Measurements from ENCODE around the gene SUPT3H. TPM values are rescaled to one million over a fixed set of nuclear protein-coding genes. Genes with fewer than 3 reads are reported as not detected.

The SUPT3H gene
- polyA plus RNA-seq, 1 donor (not counting 4 experiments of a cell fraction or from before 2014, with no cell fraction given): 7.6 TPM

DNA sequence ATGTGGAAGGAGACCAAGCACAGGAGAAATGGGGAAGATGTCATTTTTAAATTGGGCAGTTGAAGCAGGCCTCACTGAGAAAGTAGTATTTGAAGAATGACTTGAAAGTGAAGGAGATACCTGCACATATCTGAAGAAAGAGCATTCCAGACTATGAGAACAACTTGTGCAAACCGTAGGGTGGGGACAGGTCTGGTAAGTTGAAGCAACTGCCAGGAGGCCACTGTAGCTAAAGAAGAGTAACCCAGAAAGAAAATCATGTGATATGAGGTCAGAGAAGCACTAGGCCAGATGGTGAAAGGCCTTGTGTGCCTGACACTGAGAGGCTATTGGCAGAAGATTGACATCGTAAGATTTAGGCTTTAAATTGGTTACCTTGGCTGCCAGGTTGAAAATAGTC is 4.7 kb upstream of the SUPT3H start:
- Histone ChIP-seq H3K4me3 (ENCODE audit: control insufficient read depth in 2 of 3, extremely low read depth in 1 of 3, insufficient read depth in 2 of 3, low read depth in 1 of 3, low read length in 3 of 3) (no peak overlapping the region), H3K79me2 (ENCODE audit: control insufficient read depth, insufficient read depth, low read length) (no peaks in the 10 kb centered on the region), H3K9me3 (ENCODE audit: control insufficient read depth, low read depth, low read length) (no peaks in the 10 kb centered on the region), H3K36me3 (ENCODE audit: control insufficient read depth in 2 of 2, extremely low read depth in 1 of 2, insufficient read depth in 2 of 2, low read length in 2 of 2) (no peaks in the 10 kb centered on the region), H2AFZ (ENCODE audit: control insufficient read depth, low read length) (no peak overlapping the region), H3K4me1 (ENCODE audit: control insufficient read depth, extremely low read depth, insufficient read depth, low read length) (peaks cover 7% of the 10 kb centered on the region), H3K27me3 (ENCODE audit: control insufficient read depth, extremely low read depth, insufficient read depth, low read length) (no peaks in the 10 kb centered on the region), H3K9ac (ENCODE audit: control insufficient read depth, extremely low read depth, insufficient read depth, low read length) (no peak overlapping the region), H3K27ac (ENCODE audit: control insufficient read depth, insufficient read depth, low read length) (no peak overlapping the region), H4K20me1 (ENCODE audit: control insufficient read depth, extremely low read depth, insufficient read depth, low read length) (no peaks in the 10 kb centered on the region), H3K4me2 (ENCODE audit: control insufficient read depth, extremely low read depth, insufficient read depth, low read depth, low read length) (no peak overlapping the region), H3K9me1 (ENCODE audit: control insufficient read depth, extremely low read depth, insufficient read depth, low read length) (no peaks in the 10 kb centered on the region)
- DNase-seq (ENCODE audit: low read depth, low spot score): no peak
- TF ChIP-seq CTCF (optimal IDR thresholded peaks at IDR 0.05 in 1 of 3, IDR thresholded peaks at IDR 0.05 in 1 of 3, conservative IDR thresholded peaks at IDR 0.05 in 1 of 3; ENCODE audit: extremely low read depth in 1 of 3, insufficient read depth in 2 of 3, low read length in 3 of 3) (no peak), EZH2 (IDR thresholded peaks at IDR 0.05; ENCODE audit: low read length) (no peak)
- dilution Hi-C loops (cut with MboI; ENCODE audit: extremely low pct_ligation_motif_present, low sequenced_read_pairs): loop anchor here (25.0 kb wide), 1 partner anchor 330 kb away; no protein-coding TSS in a partner anchor
- FAIRE-seq: no peak

DNA sequence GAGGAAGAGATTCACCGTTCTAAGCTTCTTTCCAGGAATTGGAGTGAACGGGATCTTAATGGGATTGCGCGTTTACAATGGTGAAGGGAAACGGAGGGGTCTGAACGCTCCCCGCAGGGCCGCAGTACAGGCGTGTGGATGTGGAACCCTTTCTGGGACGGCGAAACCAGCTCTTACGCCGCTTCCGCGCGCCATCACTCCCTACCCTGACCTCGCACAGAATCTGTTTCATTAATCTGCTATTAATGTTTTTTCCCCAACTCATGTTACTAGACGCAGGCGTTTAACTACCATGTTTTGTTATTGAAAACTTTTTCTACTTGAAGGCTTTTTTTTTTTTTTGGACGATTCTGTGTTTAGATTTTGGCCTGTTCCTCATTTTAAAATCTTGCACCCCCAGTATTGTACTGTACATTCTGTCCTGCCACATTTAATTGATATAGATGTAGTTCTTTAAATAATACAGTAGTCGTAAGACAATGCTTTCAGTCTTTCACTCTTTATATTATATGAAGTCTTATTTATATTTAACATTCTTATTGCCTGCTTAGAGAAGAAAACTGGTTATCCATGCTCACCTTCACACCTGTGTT is 696 bp upstream of the SUPT3H start:
- no peaks in the 10 kb centered on the region for H3K36me3 ChIP-seq (ENCODE audit: control insufficient read depth in 2 of 2, extremely low read depth in 1 of 2, insufficient read depth in 2 of 2, low read length in 2 of 2)
- H3K4me2 ChIP-seq (ENCODE audit: control insufficient read depth, extremely low read depth, insufficient read depth, low read depth, low read length): peak overlapping the region; percentile 87
- no peaks in the 10 kb centered on the region for H4K20me1 ChIP-seq (ENCODE audit: control insufficient read depth, extremely low read depth, insufficient read depth, low read length)
- peak overlapping the region; percentile 94 for H3K9ac ChIP-seq (ENCODE audit: control insufficient read depth, extremely low read depth, insufficient read depth, low read length)
- TF ChIP-seq CTCF (optimal IDR thresholded peaks at IDR 0.05 in 1 of 3, IDR thresholded peaks at IDR 0.05 in 1 of 3, conservative IDR thresholded peaks at IDR 0.05 in 1 of 3; ENCODE audit: extremely low read depth in 1 of 3, insufficient read depth in 2 of 3, low read length in 3 of 3) (no peak), EZH2 (IDR thresholded peaks at IDR 0.05; ENCODE audit: low read length) (no peak)
- no peaks in the 10 kb centered on the region for H3K9me1 ChIP-seq (ENCODE audit: control insufficient read depth, extremely low read depth, insufficient read depth, low read length)
- H3K27ac ChIP-seq (ENCODE audit: control insufficient read depth, insufficient read depth, low read length): peak overlapping the region; percentile 95
- no peaks in the 10 kb centered on the region for H3K27me3 ChIP-seq (ENCODE audit: control insufficient read depth, extremely low read depth, insufficient read depth, low read length)
- no peak for FAIRE-seq
- DNase-seq (ENCODE audit: low read depth, low spot score): no peak
- no peaks in the 10 kb centered on the region for H3K9me3 ChIP-seq (ENCODE audit: control insufficient read depth, low read depth, low read length)
- H3K79me2 ChIP-seq (ENCODE audit: control insufficient read depth, insufficient read depth, low read length): peaks cover 2% of the 10 kb centered on the region
- peak overlapping the region; percentile 83 to 89 (median 87) for H3K4me3 ChIP-seq (ENCODE audit: control insufficient read depth in 2 of 3, extremely low read depth in 1 of 3, insufficient read depth in 2 of 3, low read depth in 1 of 3, low read length in 3 of 3)
- peaks cover 11% of the 10 kb centered on the region for H3K4me1 ChIP-seq (ENCODE audit: control insufficient read depth, extremely low read depth, insufficient read depth, low read length)
- H2AFZ ChIP-seq (ENCODE audit: control insufficient read depth, low read length): peak overlapping the region; percentile 87
- dilution Hi-C loops (cut with MboI; ENCODE audit: extremely low pct_ligation_motif_present, low sequenced_read_pairs): loop anchor here (25.0 kb wide), 1 partner anchor 334 kb away; no protein-coding TSS in a partner anchor
